Glutamatergic neuron (in vitro differentiated cells): ENCODE data around the gene TACC2. TPM values are rescaled to one million over a fixed set of nuclear protein-coding genes. Genes with fewer than 3 reads are reported as not detected.

Source experiments
- DNase-seq: peaks from one replicate; pipeline ENCODE4 v3.0.0; 2022
- H3K27ac Mint-ChIP-seq: one replicate; pipeline ENCODE4 v1.8.0; 2020; ENCODE audit warnings: mild to moderate bottlenecking, mixed read lengths, inconsistent platforms; ENCODE audit not compliant: unreplicated experiment
- H3K27me3 Mint-ChIP-seq: one replicate; pipeline ENCODE4 v1.8.0; 2020; ENCODE audit warnings: mild to moderate bottlenecking, moderate library complexity, mixed read lengths, inconsistent platforms; ENCODE audit not compliant: unreplicated experiment
- H3K36me3 Mint-ChIP-seq: one replicate; pipeline ENCODE4 v1.8.0; 2020; ENCODE audit warnings: mild to moderate bottlenecking, mixed read lengths, inconsistent platforms; ENCODE audit not compliant: unreplicated experiment
- H3K4me1 Mint-ChIP-seq: one replicate; pipeline ENCODE4 v1.8.0; 2020; ENCODE audit warnings: mild to moderate bottlenecking, low read depth, mixed read lengths, inconsistent platforms; ENCODE audit not compliant: unreplicated experiment
- H3K4me3 Mint-ChIP-seq: one replicate; pipeline ENCODE4 v1.8.0; 2020; ENCODE audit warnings: mild to moderate bottlenecking, mixed read lengths, inconsistent platforms; ENCODE audit not compliant: unreplicated experiment
- H3K9me3 Mint-ChIP-seq: one replicate; pipeline ENCODE4 v1.8.0; 2020; ENCODE audit warnings: mild to moderate bottlenecking, moderate library complexity, mixed read lengths, inconsistent platforms; ENCODE audit not compliant: unreplicated experiment
- CTCF ChIP-seq: fragments of 200-600 bp; sonication (generic); IDR thresholded peaks from one replicate; pipeline ENCODE4 v1.5.0; 2021; ENCODE audit not compliant: partially characterized antibody, unreplicated experiment
- total RNA-seq: library from RNA; stranded (reverse); fragmentation: NEBNext Ultra II Directional; extraction: Animal tissue kit (Norgen Biotek cat#: 25700); gene quantifications from one replicate; pipeline ENCODE4 v1.2.1, GENCODE V29; 2021; ENCODE audit not compliant: unreplicated experiment

TACC2 gene
- total RNA-seq, 1 donor from 2014 or later = 499 TPM

GRCh38 chr10:122244001-122244975 lies 255.3 kb downstream of the TACC2 start:
- H3K27me3 Mint-ChIP-seq = peaks cover 31% of the 10 kb centered on the region
- peaks cover 32% of the 10 kb centered on the region for H3K4me1 Mint-ChIP-seq
- peaks cover 39% of the 10 kb centered on the region for H3K9me3 Mint-ChIP-seq
- H3K27ac Mint-ChIP-seq = peak overlapping the region; percentile 60
- H3K36me3 Mint-ChIP-seq = peaks cover 23% of the 10 kb centered on the region
- TF ChIP-seq CTCF = no peak
- H3K4me3 Mint-ChIP-seq = no peak overlapping the region
- DNase-seq = no peak

GRCh38 chr10:122245136-122245535 lies 256.2 kb downstream of the TACC2 start:
- TF ChIP-seq CTCF = no peak
- peaks cover 39% of the 10 kb centered on the region for H3K9me3 Mint-ChIP-seq
- peaks cover 23% of the 10 kb centered on the region for H3K36me3 Mint-ChIP-seq
- H3K27ac Mint-ChIP-seq = peak overlapping the region; percentile 60
- H3K27me3 Mint-ChIP-seq = peaks cover 37% of the 10 kb centered on the region
- peak overlapping the region; percentile 17 for H3K4me3 Mint-ChIP-seq
- peaks cover 32% of the 10 kb centered on the region for H3K4me1 Mint-ChIP-seq
- no peak for DNase-seq

GRCh38 chr10:122245897-122246296 lies 256.9 kb downstream of the TACC2 start:
- DNase-seq = no peak
- H3K4me3 Mint-ChIP-seq = no peak overlapping the region
- TF ChIP-seq CTCF = no peak
- peaks cover 36% of the 10 kb centered on the region for H3K9me3 Mint-ChIP-seq
- H3K27me3 Mint-ChIP-seq = peaks cover 32% of the 10 kb centered on the region
- peaks cover 32% of the 10 kb centered on the region for H3K4me1 Mint-ChIP-seq
- H3K27ac Mint-ChIP-seq = peak overlapping the region; percentile 60
- peaks cover 20% of the 10 kb centered on the region for H3K36me3 Mint-ChIP-seq

- peaks cover 18% of the 10 kb centered on the region for H3K36me3 Mint-ChIP-seq
- H3K27me3 Mint-ChIP-seq = peaks cover 27% of the 10 kb centered on the region
- TF ChIP-seq CTCF = no peak
- no peak overlapping the region for H3K4me3 Mint-ChIP-seq
- H3K4me1 Mint-ChIP-seq = peaks cover 32% of the 10 kb centered on the region
- no peak for DNase-seq
- H3K9me3 Mint-ChIP-seq = peaks cover 32% of the 10 kb centered on the region
- H3K27ac Mint-ChIP-seq = peak overlapping the region; percentile 86
Measured at GRCh38 chr10:122246830-122247520, 258.0 kb downstream of the TACC2 start.
